ENCODE data around the gene SYT2. TPM values are rescaled to one million over a fixed set of nuclear protein-coding genes. Genes with fewer than 3 reads are reported as not detected.

Gene SYT2
- total and polyA plus RNA-seq, 2 of the 13 experiments (the other 11 are each of a cell fraction or from before 2014, with no cell fraction given) = not detected

- in situ Hi-C loops (cut with HindIII; ENCODE audit: extremely low pct_ligation_motif_present, low pct_unique_long_range_greater_than_20kb) (no loop called here), intact Hi-C loops (cut with micrococcal nuclease; ENCODE audit: unreplicated experiment) (no loop called here)
- FAIRE-seq = no peak
- Histone ChIP-seq H3K4me3 (replicated peaks in 1 of 3; ENCODE audit: insufficient read depth in 1 of 3, low read depth in 2 of 3, low read length in 3 of 3) (no peak overlapping the region), H2AFZ (ENCODE audit: low read length) (no peak overlapping the region), H3K4me2 (ENCODE audit: low read depth, low read length) (no peak overlapping the region), H3K27me3 (ENCODE audit: control insufficient read depth in 1 of 2, insufficient read depth in 2 of 2, low read length in 2 of 2) (no peaks in the 10 kb centered on the region), H3K27ac (ENCODE audit: extremely low read length, insufficient read depth, low read length) (no peak overlapping the region), H3K9me3 (ENCODE audit: low read length) (no peaks in the 10 kb centered on the region), H4K20me1 (ENCODE audit: insufficient read depth, low read length) (no peaks in the 10 kb centered on the region), H3K79me2 (ENCODE audit: insufficient read depth, low read length) (no peaks in the 10 kb centered on the region), H3K36me3 (replicated peaks in 1 of 2; ENCODE audit: control insufficient read depth in 1 of 2, insufficient read depth in 2 of 2, low read length in 2 of 2) (peaks cover under 1 to 18% of the 10 kb centered on the region in 2 experiments; a peak in 3 of 5 replicates), H3K9ac (ENCODE audit: insufficient read depth, low read depth, low read length) (no peak overlapping the region), H3K4me1 (ENCODE audit: insufficient read depth, low read length) (peaks cover 8% of the 10 kb centered on the region; the same call in 1 of the 2 replicates)
- no peak for ATAC-seq
- BruUV-seq (replicated peaks) = no TSS peak
- CTCF ChIA-PET (ENCODE audit: low intra/inter-chr PET ratio, low total read pairs) = no interaction called here
- TF ChIP-seq DMAP1 (CRISPR knock-in tag; IDR thresholded peaks at IDR 0.05) (no peak), ZBTB38 (CRISPR knock-in tag; IDR thresholded peaks at IDR 0.05) (no peak), TERF1 (CRISPR knock-in tag; IDR thresholded peaks at IDR 0.05) (no peak), ZNF776 (CRISPR knock-in tag; IDR thresholded peaks at IDR 0.05) (no peak), ZNF558 (CRISPR knock-in tag; IDR thresholded peaks at IDR 0.05; ENCODE audit: borderline replicate concordance) (no peak)
- POLR2A ChIA-PET = no interaction called here
- 96% methylated on average over 13 of the region's 13 CpGs for WGBS (ENCODE audit: low lambda C conversion rate)
- no peak for DNase-seq (ENCODE audit: low spot score)
These were observed 147.7 kb downstream of the SYT2 start for GRCh38 chr1:202562444-202563060.

GRCh38 chr1:202561726-202562443 is 148.4 kb downstream of the SYT2 start:
- Histone ChIP-seq H3K9ac (ENCODE audit: insufficient read depth, low read depth, low read length) (no peak overlapping the region), H3K79me2 (ENCODE audit: insufficient read depth, low read length) (no peaks in the 10 kb centered on the region), H3K36me3 (replicated peaks in 1 of 2; ENCODE audit: control insufficient read depth in 1 of 2, insufficient read depth in 2 of 2, low read length in 2 of 2) (peaks cover 0 to 18% of the 10 kb centered on the region in 2 experiments; a peak in 2 of 5 replicates), H3K27me3 (ENCODE audit: control insufficient read depth in 1 of 2, insufficient read depth in 2 of 2, low read length in 2 of 2) (no peaks in the 10 kb centered on the region), H3K4me2 (ENCODE audit: low read depth, low read length) (no peak overlapping the region), H3K9me3 (ENCODE audit: low read length) (no peaks in the 10 kb centered on the region), H4K20me1 (ENCODE audit: insufficient read depth, low read length) (no peaks in the 10 kb centered on the region), H2AFZ (ENCODE audit: low read length) (no peak overlapping the region), H3K4me1 (ENCODE audit: insufficient read depth, low read length) (peaks cover 10% of the 10 kb centered on the region; the same call in 1 of the 2 replicates), H3K4me3 (replicated peaks in 1 of 3; ENCODE audit: insufficient read depth in 1 of 3, low read depth in 2 of 3, low read length in 3 of 3) (no peak overlapping the region), H3K27ac (ENCODE audit: extremely low read length, insufficient read depth, low read length) (no peak overlapping the region)
- CTCF ChIA-PET (ENCODE audit: low intra/inter-chr PET ratio, low total read pairs) = no interaction called here
- DNase-seq (ENCODE audit: low spot score) = no peak
- no TSS peak for BruUV-seq (replicated peaks)
- POLR2A ChIA-PET = no interaction called here
- intact Hi-C loops (cut with micrococcal nuclease; ENCODE audit: unreplicated experiment) = no loop called here
- FAIRE-seq = no peak
- no peak for ATAC-seq
- in situ Hi-C loops (cut with HindIII; ENCODE audit: extremely low pct_ligation_motif_present, low pct_unique_long_range_greater_than_20kb) = no loop called here
- 95% methylated on average over 2 of the region's 2 CpGs for WGBS (ENCODE audit: low lambda C conversion rate)
- no peak for TF ChIP-seq PRDM4 (CRISPR knock-in tag; IDR thresholded peaks at IDR 0.05; ENCODE audit: borderline replicate concordance)
- no peak for TF ChIP-seq BCL3 (CRISPR knock-in tag; IDR thresholded peaks at IDR 0.05)
- no peak for TF ChIP-seq TAF15 (IDR thresholded peaks at IDR 0.05; ENCODE audit: low read depth, low read length, poor library complexity, severe bottlenecking)
- no peak for TF ChIP-seq ZFP36L1 (CRISPR knock-in tag; IDR thresholded peaks at IDR 0.05)
- TF ChIP-seq ZNF121 (CRISPR knock-in tag; IDR thresholded peaks at IDR 0.05) = no peak
- TF ChIP-seq ZNF616 (CRISPR knock-in tag; IDR thresholded peaks at IDR 0.05; ENCODE audit: low read depth) = no peak
- no peak for TF ChIP-seq TBX3 (IDR thresholded peaks at IDR 0.05; ENCODE audit: borderline replicate concordance)
- TF ChIP-seq THAP11 (CRISPR knock-in tag; IDR thresholded peaks at IDR 0.05) = no peak
